ENCODE measurements around the gene NACAD. TPM values are rescaled to one million over a fixed set of nuclear protein-coding genes. Genes with fewer than 3 reads are reported as not detected.
A peak's percentile ranks its signal among the peaks of the same experiment; 100 is the strongest.
"Not testable (repeated sequence)": the region's sequence is repeated elsewhere in the genome, so short reads cannot be mapped to it uniquely, and the experiment has no call there.

The NACAD gene
- total RNA-seq, 1 donor: 3.9 TPM

- DNase-seq (ENCODE audit: low read depth): no peak
- no peak overlapping the region for H3K4me3 ChIP-seq (ENCODE audit: low read depth, low read length)
- TF ChIP-seq CTCF (IDR thresholded peaks at IDR 0.05; ENCODE audit: insufficient read depth, low read depth, low read length): no peak
Observed at GRCh38 chr7:45117582-45117981, 28.8 kb upstream of the NACAD start.

GRCh38 chr7:45116048-45116447 lies 27.3 kb upstream of the NACAD start:
- no peak for TF ChIP-seq CTCF (IDR thresholded peaks at IDR 0.05; ENCODE audit: insufficient read depth, low read depth, low read length)
- no peak for DNase-seq (ENCODE audit: low read depth)
- H3K4me3 ChIP-seq (ENCODE audit: low read depth, low read length): no peak overlapping the region

GRCh38 chr7:45114926-45115325 lies 26.2 kb upstream of the NACAD start:
- no peak for DNase-seq (ENCODE audit: low read depth)
- H3K4me3 ChIP-seq (ENCODE audit: low read depth, low read length): no peak overlapping the region
- no peak for TF ChIP-seq CTCF (IDR thresholded peaks at IDR 0.05; ENCODE audit: insufficient read depth, low read depth, low read length)

- not testable (repeated sequence) for H3K4me3 ChIP-seq (ENCODE audit: low read depth, low read length); DNase-seq (ENCODE audit: low read depth)
Observed at GRCh38 chr7:45114257-45114656, 25.5 kb upstream of the NACAD start.

- peak overlapping the region; percentile 89 for H3K4me3 ChIP-seq (ENCODE audit: low read depth, low read length)
- peak; percentile 9 for DNase-seq (ENCODE audit: low read depth)
Observed at GRCh38 chr7:45112648-45113047, 23.9 kb upstream of the NACAD start.

GRCh38 chr7:45111298-45112223 lies 22.8 kb upstream of the NACAD start, which contains the start of gene TBRG4:
Gene TBRG4, minus strand, starts transcription at chr7:45111697. Its CDS starts 2,460 bp downstream, at chr7:45109237.
- DNase-seq (ENCODE audit: low read depth): peak; percentile 94
- peak within 1 kb of the TSS; percentile 89 for H3K4me3 ChIP-seq (ENCODE audit: low read depth, low read length)
- peak; percentile 34 for TF ChIP-seq CTCF (IDR thresholded peaks at IDR 0.05; ENCODE audit: insufficient read depth, low read depth, low read length)

More at GRCh38 chr7:45112648-45113047, 23.9 kb upstream of the NACAD start:
- TF ChIP-seq CTCF (IDR thresholded peaks at IDR 0.05; ENCODE audit: insufficient read depth, low read depth, low read length): no peak

GRCh38 chr7:45108863-45109262 lies 20.1 kb upstream of the NACAD start:
- DNase-seq (ENCODE audit: low read depth): no peak
- TF ChIP-seq CTCF (IDR thresholded peaks at IDR 0.05; ENCODE audit: insufficient read depth, low read depth, low read length): no peak
- no peak overlapping the region for H3K4me3 ChIP-seq (ENCODE audit: low read depth, low read length)

Measured in fibroblast of villous mesenchyme (primary cell).